Osteoblast (primary cell): ENCODE results near the gene INSIG2. TPM values are rescaled to one million over a fixed set of nuclear protein-coding genes. Genes with fewer than 3 reads are reported as not detected.
A peak's percentile ranks its signal among the peaks of the same experiment; 100 is the strongest.

ENCODE experiments used
- DNase-seq: peaks from one replicate; pipeline ENCODE4 v3.0.0; 2011; ENCODE audit warnings: low spot score, mixed read lengths; ENCODE audit not compliant: insufficient read length; ENCODE audit errors: missing footprints
- H2AFZ ChIP-seq: 2 replicates; pipeline ENCODE4 v1.6.0; 2011; ENCODE audit warnings: mild to moderate bottlenecking, low read length
- H3K27ac ChIP-seq: 2 replicates; pipeline ENCODE4 v1.5.1; 2011; ENCODE audit warnings: mild to moderate bottlenecking, low read depth, low read length, moderate library complexity
- H3K27me3 ChIP-seq: 2 replicates; pipeline ENCODE4 v1.6.0; 2012; ENCODE audit warnings: mild to moderate bottlenecking, control low read depth, inconsistent platforms, low read length, moderate library complexity; ENCODE audit not compliant: insufficient read depth
- H3K36me3 ChIP-seq: 2 replicates; pipeline ENCODE4 v1.5.1; 2011; ENCODE audit warnings: mild to moderate bottlenecking, low read length, control low read depth, moderate library complexity; ENCODE audit not compliant: insufficient read depth
- H3K4me1 ChIP-seq: 2 replicates; pipeline ENCODE4 v1.5.1; 2011; ENCODE audit warnings: mild to moderate bottlenecking, low read length, control low read depth, moderate library complexity; ENCODE audit not compliant: insufficient read depth
- H3K4me2 ChIP-seq: 2 replicates; pipeline ENCODE4 v1.6.0; 2011; ENCODE audit warnings: mild to moderate bottlenecking, low read length; ENCODE audit not compliant: insufficient read depth
- H3K4me3 ChIP-seq: fragments of 200-600 bp; sonication (generic); 3 replicates; pipeline ENCODE4 v1.5.1; 2012; ENCODE audit warnings: mild to moderate bottlenecking, low read length, inconsistent platforms; ENCODE audit not compliant: insufficient read depth
- H3K79me2 ChIP-seq: 2 replicates; pipeline ENCODE4 v1.6.0; 2012; ENCODE audit warnings: mild to moderate bottlenecking, low read length, control low read depth, inconsistent platforms; ENCODE audit not compliant: insufficient read depth
- H3K9me3 ChIP-seq: 2 replicates; pipeline ENCODE4 v1.5.1; 2011; ENCODE audit warnings: low read depth, low read length, control low read depth
- H4K20me1 ChIP-seq: 2 replicates; pipeline ENCODE4 v1.6.0; 2012; ENCODE audit warnings: mild to moderate bottlenecking, low read length, control low read depth; ENCODE audit not compliant: insufficient read depth
- CTCF ChIP-seq: IDR thresholded peaks from 2 replicates; pipeline ENCODE4 v1.5.1; 2011; ENCODE audit warnings: mild to moderate bottlenecking, low read depth, low read length, moderate library complexity; ENCODE audit errors: extremely low read depth
- total RNA-seq: library from RNA; depleted of rRNA; stranded (reverse); fragments of >200 nt; gene quantifications from 2 replicates; pipeline ENCODE4 v1.2.3, GENCODE V29; 2012

Gene INSIG2
- total RNA-seq, result 20.6 and 22.1 TPM in 2 replicates

DNA sequence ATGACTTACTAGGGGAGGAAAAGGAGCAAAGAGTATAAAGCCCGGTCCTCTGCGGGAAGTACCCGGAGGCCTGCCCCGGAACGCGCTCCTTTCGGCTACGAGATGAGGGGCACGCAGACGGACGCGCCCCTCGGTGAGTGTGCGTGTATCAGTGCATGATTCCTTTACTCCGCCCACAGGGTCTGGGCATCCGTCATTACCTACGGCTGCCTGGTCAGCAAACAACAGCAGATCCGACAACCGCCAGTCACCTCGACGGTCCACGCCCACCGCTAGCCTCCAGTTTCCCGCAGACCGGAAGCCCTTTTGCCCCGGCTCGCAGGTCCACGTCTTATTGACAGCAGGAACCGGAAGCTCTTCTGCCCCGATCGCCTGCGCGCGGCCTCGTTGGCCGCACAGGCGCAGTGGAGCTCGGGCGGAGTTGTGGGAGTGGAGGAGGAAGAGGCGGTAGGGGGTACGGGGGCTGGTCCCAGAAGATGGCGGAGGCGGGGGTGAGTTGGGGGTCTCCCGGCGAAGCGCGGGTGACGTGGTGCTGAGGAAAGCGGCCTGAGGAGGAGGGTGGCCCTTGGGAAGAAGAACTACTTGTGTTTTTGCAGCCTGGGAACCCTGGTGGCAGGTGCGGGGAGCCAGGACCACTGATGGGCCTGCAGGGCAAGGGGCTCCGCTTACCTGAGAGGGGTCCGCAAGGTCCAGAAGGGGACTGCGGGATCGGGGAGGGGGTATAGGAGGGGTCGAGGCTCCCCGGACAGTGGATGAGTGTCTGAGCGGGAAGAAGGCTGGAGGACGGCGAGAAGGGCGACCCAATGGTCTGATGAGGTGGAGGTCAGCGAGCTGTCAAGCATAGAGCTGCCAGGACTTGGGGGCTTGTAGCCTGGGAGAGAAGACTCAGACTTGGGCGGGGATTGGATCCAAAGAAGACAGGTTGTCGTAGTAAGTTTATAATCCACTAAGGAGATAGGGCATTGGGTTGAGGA lies at the start of gene INSIG2:
INSIG2 (plus strand) TSS at position 421 of the 974 bp plus-strand sequence. CDS start 8,086 bp downstream, outside the sequence.
- Histone ChIP-seq H3K79me2 (peaks cover 44% of the 10 kb centered on the region), H3K27ac (peak within 1 kb of the TSS; percentile 75), H3K4me1 (peaks cover 13% of the 10 kb centered on the region), H3K4me2 (peak within 1 kb of the TSS; percentile 95), H2AFZ (peak within 1 kb of the TSS; percentile 84), H3K36me3 (no peaks in the 10 kb centered on the region), H4K20me1 (peaks cover 2% of the 10 kb centered on the region), H3K27me3 (no peaks in the 10 kb centered on the region), H3K9me3 (no peaks in the 10 kb centered on the region), H3K4me3 (peak within 1 kb of the TSS; percentile 86)
- peak; percentile 91 for DNase-seq
- TF ChIP-seq CTCF, result no peak

GRCh38 chr2:118040891-118041290 lies 47.4 kb upstream of the INSIG2 start:
- Histone ChIP-seq H3K27ac (no peak overlapping the region), H4K20me1 (no peaks in the 10 kb centered on the region), H3K4me3 (no peak overlapping the region), H2AFZ (no peak overlapping the region), H3K36me3 (no peaks in the 10 kb centered on the region), H3K9me3 (no peaks in the 10 kb centered on the region), H3K27me3 (peaks cover 25% of the 10 kb centered on the region), H3K79me2 (no peaks in the 10 kb centered on the region), H3K4me2 (no peak overlapping the region), H3K4me1 (no peaks in the 10 kb centered on the region)
- DNase-seq, result no peak
- no peak for TF ChIP-seq CTCF

- no peaks in the 10 kb centered on the region for H3K9me3 ChIP-seq
These were observed 44.1 kb upstream of the INSIG2 start for GRCh38 chr2:118044103-118044716.

More at GRCh38 chr2:118044103-118044716, 44.1 kb upstream of the INSIG2 start:
- H3K27ac ChIP-seq, result no peak overlapping the region
- H3K4me3 ChIP-seq, result no peak overlapping the region
- H3K27me3 ChIP-seq, result peaks cover 25% of the 10 kb centered on the region
- TF ChIP-seq CTCF, result no peak
- peaks cover 21% of the 10 kb centered on the region for H3K4me1 ChIP-seq
- H3K4me2 ChIP-seq, result no peak overlapping the region
- H2AFZ ChIP-seq, result no peak overlapping the region
- H3K36me3 ChIP-seq, result no peaks in the 10 kb centered on the region
- DNase-seq, result no peak
- no peaks in the 10 kb centered on the region for H3K79me2 ChIP-seq
- no peaks in the 10 kb centered on the region for H4K20me1 ChIP-seq
